ENCODE results near the gene PI16. TPM values are rescaled to one million over a fixed set of nuclear protein-coding genes. Genes with fewer than 3 reads are reported as not detected.

Gene PI16
- polyA plus RNA-seq, 3 donors: 0.22 TPM; not detected in 2

DNA sequence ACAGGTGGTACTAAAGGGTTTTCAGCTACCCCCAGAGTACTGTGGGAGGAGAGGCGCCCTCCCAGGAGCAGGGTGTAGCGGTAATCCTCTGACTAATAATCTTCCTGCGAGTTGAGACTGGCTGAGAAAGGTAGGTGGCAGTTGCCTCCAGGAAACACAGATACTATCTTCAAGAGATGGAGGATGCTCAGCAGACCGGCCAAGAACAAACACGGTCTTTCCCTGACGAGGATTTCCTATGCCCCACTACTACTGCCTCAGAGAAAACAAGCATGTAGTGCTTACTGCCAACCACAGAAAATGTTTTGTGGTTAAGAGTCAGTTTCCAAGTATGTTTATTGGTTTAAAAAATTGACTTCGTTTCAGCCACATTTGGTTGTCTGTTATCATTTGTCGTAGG, 42.0 kb upstream of the PI16 start:
- WGBS (ENCODE audit: insufficient coverage): 10% methylated on average over 2 of the region's 8 CpGs
- intact Hi-C loops (cut with micrococcal nuclease): no loop called here

DNA sequence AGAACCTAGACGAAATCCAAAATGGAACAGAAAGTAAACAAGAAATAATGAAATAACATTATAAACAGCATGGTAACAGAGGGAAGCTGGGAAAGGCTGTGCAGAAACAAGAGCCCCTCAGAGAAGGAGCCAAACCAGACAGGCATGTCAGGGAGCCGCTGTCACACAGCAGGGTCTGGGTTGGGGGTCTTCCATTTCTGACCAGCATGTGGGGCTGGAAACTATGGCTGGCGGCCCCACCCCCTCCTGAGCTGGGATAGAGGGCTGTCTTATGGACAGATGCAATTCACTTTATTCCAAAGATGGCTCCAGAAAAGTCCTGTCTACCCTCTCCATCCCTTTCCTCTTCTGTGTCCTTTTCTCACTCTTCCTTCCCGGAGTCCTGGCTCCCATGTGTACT, 41.5 kb upstream of the PI16 start:
- Mint-ChIP-seq H3K4me3 (no peak overlapping the region), H3K9me3 (peaks cover 0 to 3% (median 0%) of the 10 kb centered on the region in 7 donors), H3K27ac (no peak overlapping the region), H3K4me1 (peaks cover 16% of the 10 kb centered on the region), H3K36me3 (peaks cover 70 to 77% of the 10 kb centered on the region in 2 donors), H3K27me3 (ENCODE audit: low read depth in 3 of 3) (peaks cover 0 to 1% (median 0%) of the 10 kb centered on the region in 3 donors)
- Histone ChIP-seq H3K9me3 (replicated peaks in 1 of 2; ENCODE audit: control insufficient read depth in 1 of 2, insufficient read depth in 1 of 2, low read length in 2 of 2) (no peaks in the 10 kb centered on the region), H4K20me1 (ENCODE audit: insufficient read depth, low read length) (peaks cover 9% of the 10 kb centered on the region), H3K4me2 (replicated peaks; ENCODE audit: extremely low read depth, low read length, poor library complexity, severe bottlenecking) (no peak overlapping the region), H3K9ac (ENCODE audit: insufficient read depth, low read length, poor library complexity, severe bottlenecking) (no peak overlapping the region), H3K4me3 (replicated peaks in 1 of 3; ENCODE audit: low read depth in 2 of 3, low read length in 3 of 3) (no peak overlapping the region), H3K4me1 (ENCODE audit: control insufficient read depth in 1 of 2, insufficient read depth in 2 of 2, low read length in 2 of 2) (peaks cover 5 to 21% of the 10 kb centered on the region in 2 donors), H2AFZ (ENCODE audit: insufficient read depth, low read depth, low read length, poor library complexity, severe bottlenecking) (no peak overlapping the region), H3K27ac (ENCODE audit: low read depth in 1 of 2, low read length in 2 of 2) (no peak overlapping the region), H3K27me3 (ENCODE audit: control insufficient read depth in 2 of 2, insufficient read depth in 2 of 2, low read length in 2 of 2) (no peaks in the 10 kb centered on the region), H3K79me2 (ENCODE audit: insufficient read depth, low read length) (no peaks in the 10 kb centered on the region), H3K36me3 (replicated peaks in 1 of 2; ENCODE audit: control insufficient read depth in 1 of 2, insufficient read depth in 2 of 2, low read length in 2 of 2) (peaks cover 63 to 87% of the 10 kb centered on the region in 2 donors)
- 100% methylated on average over 1 of the region's 4 CpGs for WGBS (ENCODE audit: insufficient coverage)
- TF ChIP-seq, protein P1, sequence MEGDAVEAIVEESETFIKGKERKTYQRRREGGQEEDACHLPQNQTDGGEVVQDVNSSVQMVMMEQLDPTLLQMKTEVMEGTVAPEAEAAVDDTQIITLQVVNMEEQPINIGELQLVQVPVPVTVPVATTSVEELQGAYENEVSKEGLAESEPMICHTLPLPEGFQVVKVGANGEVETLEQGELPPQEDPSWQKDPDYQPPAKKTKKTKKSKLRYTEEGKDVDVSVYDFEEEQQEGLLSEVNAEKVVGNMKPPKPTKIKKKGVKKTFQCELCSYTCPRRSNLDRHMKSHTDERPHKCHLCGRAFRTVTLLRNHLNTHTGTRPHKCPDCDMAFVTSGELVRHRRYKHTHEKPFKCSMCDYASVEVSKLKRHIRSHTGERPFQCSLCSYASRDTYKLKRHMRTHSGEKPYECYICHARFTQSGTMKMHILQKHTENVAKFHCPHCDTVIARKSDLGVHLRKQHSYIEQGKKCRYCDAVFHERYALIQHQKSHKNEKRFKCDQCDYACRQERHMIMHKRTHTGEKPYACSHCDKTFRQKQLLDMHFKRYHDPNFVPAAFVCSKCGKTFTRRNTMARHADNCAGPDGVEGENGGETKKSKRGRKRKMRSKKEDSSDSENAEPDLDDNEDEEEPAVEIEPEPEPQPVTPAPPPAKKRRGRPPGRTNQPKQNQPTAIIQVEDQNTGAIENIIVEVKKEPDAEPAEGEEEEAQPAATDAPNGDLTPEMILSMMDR (IDR thresholded peaks at IDR 0.05): no peak
- no peak for DNase-seq
- intact Hi-C loops (cut with micrococcal nuclease): no loop called here

More for the DNA sequence above, 42.0 kb upstream of the PI16 start:
- peaks cover 0 to 1% (median 0%) of the 10 kb centered on the region in 3 donors for H3K27me3 Mint-ChIP-seq (ENCODE audit: low read depth in 3 of 3)
- Histone ChIP-seq H4K20me1 (ENCODE audit: insufficient read depth, low read length) (peaks cover 14% of the 10 kb centered on the region), H3K9me3 (replicated peaks in 1 of 2; ENCODE audit: control insufficient read depth in 1 of 2, insufficient read depth in 1 of 2, low read length in 2 of 2) (no peaks in the 10 kb centered on the region), H3K4me2 (replicated peaks; ENCODE audit: extremely low read depth, low read length, poor library complexity, severe bottlenecking) (no peak overlapping the region), H3K4me3 (replicated peaks in 1 of 3; ENCODE audit: low read depth in 2 of 3, low read length in 3 of 3) (no peak overlapping the region), H3K9ac (ENCODE audit: insufficient read depth, low read length, poor library complexity, severe bottlenecking) (no peak overlapping the region), H3K4me1 (ENCODE audit: control insufficient read depth in 1 of 2, insufficient read depth in 2 of 2, low read length in 2 of 2) (peaks cover 5 to 21% of the 10 kb centered on the region in 2 donors), H3K27ac (ENCODE audit: low read depth in 1 of 2, low read length in 2 of 2) (no peak overlapping the region), H2AFZ (ENCODE audit: insufficient read depth, low read depth, low read length, poor library complexity, severe bottlenecking) (no peak overlapping the region), H3K27me3 (ENCODE audit: control insufficient read depth in 2 of 2, insufficient read depth in 2 of 2, low read length in 2 of 2) (no peaks in the 10 kb centered on the region), H3K36me3 (replicated peaks in 1 of 2; ENCODE audit: control insufficient read depth in 1 of 2, insufficient read depth in 2 of 2, low read length in 2 of 2) (peaks cover 61 to 87% of the 10 kb centered on the region in 2 donors), H3K79me2 (ENCODE audit: insufficient read depth, low read length) (no peaks in the 10 kb centered on the region)
- no peak overlapping the region for H3K4me3 Mint-ChIP-seq
- DNase-seq: no peak
- H3K36me3 Mint-ChIP-seq: peaks cover 73 to 77% of the 10 kb centered on the region in 2 donors
- H3K27ac Mint-ChIP-seq: no peak overlapping the region
- H3K4me1 Mint-ChIP-seq: peaks cover 16% of the 10 kb centered on the region
- peaks cover 0 to 3% (median 0%) of the 10 kb centered on the region in 7 donors for H3K9me3 Mint-ChIP-seq
- TF ChIP-seq, protein P1 (IDR thresholded peaks at IDR 0.05): no peak

Measured in CD14-positive monocyte (primary cell).